ENCODE results near the gene FOXR1.

DNA sequence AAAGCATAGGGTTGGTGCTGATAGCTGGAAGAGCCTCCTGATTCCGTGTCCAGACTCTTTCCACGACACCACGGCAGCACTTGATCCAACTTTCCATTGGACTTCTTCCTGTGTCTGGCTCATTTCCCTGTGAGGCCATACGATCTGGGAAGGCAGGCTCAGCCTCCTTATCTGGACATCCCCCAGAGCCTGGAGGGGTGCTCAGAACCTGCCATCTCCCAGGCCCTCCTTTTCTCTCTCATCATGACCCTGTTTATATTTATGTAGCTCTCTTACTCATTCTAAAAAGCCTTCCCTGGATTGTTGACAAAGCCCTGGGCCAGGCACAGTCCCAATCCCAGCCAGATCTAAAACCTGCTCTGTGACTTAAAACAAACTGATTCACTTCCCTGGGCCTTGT is 38.1 kb upstream of the FOXR1 start:
- TF ChIP-seq, protein P1, sequence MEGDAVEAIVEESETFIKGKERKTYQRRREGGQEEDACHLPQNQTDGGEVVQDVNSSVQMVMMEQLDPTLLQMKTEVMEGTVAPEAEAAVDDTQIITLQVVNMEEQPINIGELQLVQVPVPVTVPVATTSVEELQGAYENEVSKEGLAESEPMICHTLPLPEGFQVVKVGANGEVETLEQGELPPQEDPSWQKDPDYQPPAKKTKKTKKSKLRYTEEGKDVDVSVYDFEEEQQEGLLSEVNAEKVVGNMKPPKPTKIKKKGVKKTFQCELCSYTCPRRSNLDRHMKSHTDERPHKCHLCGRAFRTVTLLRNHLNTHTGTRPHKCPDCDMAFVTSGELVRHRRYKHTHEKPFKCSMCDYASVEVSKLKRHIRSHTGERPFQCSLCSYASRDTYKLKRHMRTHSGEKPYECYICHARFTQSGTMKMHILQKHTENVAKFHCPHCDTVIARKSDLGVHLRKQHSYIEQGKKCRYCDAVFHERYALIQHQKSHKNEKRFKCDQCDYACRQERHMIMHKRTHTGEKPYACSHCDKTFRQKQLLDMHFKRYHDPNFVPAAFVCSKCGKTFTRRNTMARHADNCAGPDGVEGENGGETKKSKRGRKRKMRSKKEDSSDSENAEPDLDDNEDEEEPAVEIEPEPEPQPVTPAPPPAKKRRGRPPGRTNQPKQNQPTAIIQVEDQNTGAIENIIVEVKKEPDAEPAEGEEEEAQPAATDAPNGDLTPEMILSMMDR (IDR thresholded peaks at IDR 0.05; ENCODE audit: extremely low read depth in 1 of 2, insufficient read depth in 1 of 2, low read depth in 1 of 2, low read length in 2 of 2): no peak
- TF ChIP-seq MYC (IDR thresholded peaks at IDR 0.05; ENCODE audit: low read depth, low read length): no peak
- no peak for TF ChIP-seq POLR2A (IDR thresholded peaks at IDR 0.05; ENCODE audit: low read depth, low read length)
- TF ChIP-seq POLR2AphosphoS5 (IDR thresholded peaks at IDR 0.05; ENCODE audit: insufficient read depth, low read depth, low read length): no peak
- TF ChIP-seq MAX (IDR thresholded peaks at IDR 0.05; ENCODE audit: insufficient read depth, insufficient read length): no peak
- no peak for TF ChIP-seq GATA2 (IDR thresholded peaks at IDR 0.05; ENCODE audit: insufficient read depth, insufficient read length, low read depth, low read length)

Data from endothelial cell of umbilical vein (primary cell).